GM12801 (cell line): ENCODE measurements around the gene KCNMA1.

Experiments used
- CTCF ChIP-seq: IDR thresholded peaks from one replicate; pipeline ENCODE4 v1.5.1; 2011; ENCODE audit warnings: control low read depth; ENCODE audit not compliant: insufficient read length; ENCODE audit errors: extremely low read depth

Gene KCNMA1

GRCh38 chr10:77355844-77356243 is 281.8 kb downstream of the KCNMA1 start:
- no peak for TF ChIP-seq CTCF

GRCh38 chr10:77351386-77351785 is 286.2 kb downstream of the KCNMA1 start:
- TF ChIP-seq CTCF, result no peak

- no peak for TF ChIP-seq CTCF
Observed at GRCh38 chr10:77350711-77351119, 286.9 kb downstream of the KCNMA1 start.

- TF ChIP-seq CTCF, result no peak
Observed at GRCh38 chr10:77350134-77350533, 287.5 kb downstream of the KCNMA1 start.

- no peak for TF ChIP-seq CTCF
Observed at GRCh38 chr10:77349226-77349625, 288.4 kb downstream of the KCNMA1 start.

GRCh38 chr10:77348751-77349150 is 288.9 kb downstream of the KCNMA1 start:
- TF ChIP-seq CTCF, result no peak

- no peak for TF ChIP-seq CTCF
Observed at GRCh38 chr10:77348082-77348481, 289.5 kb downstream of the KCNMA1 start.

- TF ChIP-seq CTCF, result no peak
Observed at GRCh38 chr10:77347052-77347451, 290.6 kb downstream of the KCNMA1 start.
